Measurements from ENCODE around the gene LCNL1. TPM values are rescaled to one million over a fixed set of nuclear protein-coding genes. Genes with fewer than 3 reads are reported as not detected.

LCNL1 gene
- total RNA-seq, 1 experiment from 2014 or later, result 0.82 TPM

- ChIA-PET POLR2A (interaction anchor here (0.5 kb wide), 2 partner anchors 92 to 249 kb away, joined by 4 to 6 read pairs; no protein-coding TSS in a partner anchor), CTCF (no interaction called here)
- no TSS peak for BruUV-seq (replicated peaks)
Observed at GRCh38 chr9:137011156-137011555, 28.4 kb downstream of the LCNL1 start.

GRCh38 chr9:137011907-137012675, 29.3 kb downstream of the LCNL1 start:
- no TSS peak for BruUV-seq (replicated peaks)
- Histone ChIP-seq H3K27ac (ENCODE audit: low read length) (no peak overlapping the region), H3K4me3 (ENCODE audit: low read depth in 2 of 2, low read length in 2 of 2) (no peak overlapping the region), H3K36me3 (ENCODE audit: control insufficient read depth, insufficient read depth, low read length) (no peaks in the 10 kb centered on the region), H3K9me3 (ENCODE audit: control insufficient read depth, insufficient read depth, low read depth, low read length) (no peaks in the 10 kb centered on the region), H3K27me3 (ENCODE audit: control insufficient read depth, insufficient read depth, low read length) (no peaks in the 10 kb centered on the region), H3K4me1 (ENCODE audit: control insufficient read depth, insufficient read depth, low read length) (no peaks in the 10 kb centered on the region)
- in situ Hi-C loops (cut with HindIII; ENCODE audit: low pct_unique_long_range_greater_than_20kb, low sequenced_read_pairs), result no loop called here
- ATAC-seq, result no peak
- POLR2A ChIA-PET, result interaction anchor here (0.5 kb wide), 1 partner anchor 93 kb away, joined by 6 read pairs; no protein-coding TSS in a partner anchor
- TF ChIP-seq TCF7L2 (IDR thresholded peaks at IDR 0.05; ENCODE audit: low read depth, low read length) (no peak), CTCF (IDR thresholded peaks at IDR 0.05) (no peak), POLR2AphosphoS5 (IDR thresholded peaks at IDR 0.05; ENCODE audit: low read depth, low read length) (no peak), SIN3A (IDR thresholded peaks at IDR 0.05; ENCODE audit: borderline replicate concordance, insufficient read depth, low read depth, low read length) (no peak), REST (IDR thresholded peaks at IDR 0.05; ENCODE audit: insufficient read depth in 1 of 2, low read depth in 2 of 2, low read length in 1 of 2) (no peak)
- no peak for DNase-seq (ENCODE audit: low read depth, low spot score)
- intact Hi-C loops (cut with micrococcal nuclease; ENCODE audit: unreplicated experiment), result no loop called here
- CTCF ChIA-PET, result no interaction called here

More at GRCh38 chr9:137011156-137011555, 28.4 kb downstream of the LCNL1 start:
- TF ChIP-seq POLR2AphosphoS5 (IDR thresholded peaks at IDR 0.05; ENCODE audit: low read depth, low read length), result no peak
- TF ChIP-seq SIN3A (IDR thresholded peaks at IDR 0.05; ENCODE audit: borderline replicate concordance, insufficient read depth, low read depth, low read length), result no peak
- TF ChIP-seq CTCF (IDR thresholded peaks at IDR 0.05), result no peak
- TF ChIP-seq REST (IDR thresholded peaks at IDR 0.05; ENCODE audit: insufficient read depth in 1 of 2, low read depth in 2 of 2, low read length in 1 of 2), result no peak
- no peaks in the 10 kb centered on the region for H3K4me1 ChIP-seq (ENCODE audit: control insufficient read depth, insufficient read depth, low read length)
- DNase-seq (ENCODE audit: low read depth, low spot score) (no peak), ATAC-seq (no peak)
- in situ Hi-C loops (cut with HindIII; ENCODE audit: low pct_unique_long_range_greater_than_20kb, low sequenced_read_pairs), result no loop called here
- H3K27me3 ChIP-seq (ENCODE audit: control insufficient read depth, insufficient read depth, low read length), result no peaks in the 10 kb centered on the region
- no peaks in the 10 kb centered on the region for H3K36me3 ChIP-seq (ENCODE audit: control insufficient read depth, insufficient read depth, low read length)
- H3K27ac ChIP-seq (ENCODE audit: low read length), result no peak overlapping the region
- no peak overlapping the region for H3K4me3 ChIP-seq (ENCODE audit: low read depth in 2 of 2, low read length in 2 of 2)
- H3K9me3 ChIP-seq (ENCODE audit: control insufficient read depth, insufficient read depth, low read depth, low read length), result no peaks in the 10 kb centered on the region
- intact Hi-C loops (cut with micrococcal nuclease; ENCODE audit: unreplicated experiment), result no loop called here

All from Panc1 (cell line).